Transverse colon (tissue), 4 donors: ENCODE measurements around the gene LCP2. TPM values are rescaled to one million over a fixed set of nuclear protein-coding genes. Genes with fewer than 3 reads are reported as not detected.
"Not testable (repeated sequence)": the region's sequence is repeated elsewhere in the genome, so short reads cannot be mapped to it uniquely, and the experiment has no call there.

Experiments
- DNase-seq: peaks from one replicate; pipeline ENCODE4 v3.0.0-alpha.2; 2019
- H3K27ac ChIP-seq, 4 donors: fragments of 200-600 bp; sonication (generic); 2 replicates each; pipeline ENCODE4 v1.5.1; 2016 to 2018; ENCODE audit warnings: inconsistent platforms in 4 of 4
- H3K27me3 ChIP-seq: fragments of 200-600 bp; sonication (generic); 2 replicates; pipeline ENCODE4 v1.5.1; 2017; ENCODE audit warnings: inconsistent platforms
- H3K36me3 ChIP-seq, 4 donors: fragments of 200-600 bp; sonication (generic); 2 replicates each; pipeline ENCODE4 v1.5.1; 2017 to 2019; ENCODE audit warnings: inconsistent platforms in 4 of 4
- H3K4me1 ChIP-seq, 4 donors: fragments of 200-600 bp; sonication (generic); 2 replicates each; pipeline ENCODE4 v1.5.1; 2017 to 2020; ENCODE audit warnings: inconsistent platforms in 4 of 4
- H3K4me3 ChIP-seq, 4 donors: fragments of 200-600 bp; sonication (generic); 1 replicate in 1 of 4; 2 replicates in 3 of 4; pipeline versions ENCODE4 v1.5.1 to v1.6.1; 2017 to 2019; ENCODE audit warnings: inconsistent platforms in 4 of 4
- H3K9me3 ChIP-seq, 2 donors: fragments of 200-600 bp; sonication (generic); 2 replicates each; pipeline ENCODE4 v1.5.1; 2017 to 2019; ENCODE audit warnings: inconsistent platforms in 2 of 2
- EP300 ChIP-seq: sonication (generic); formaldehyde crosslinking; IDR thresholded peaks from one replicate; pipeline ENCODE4 v1.6.1; 2017; ENCODE audit warnings: antibody characterized with exemption, low read depth
- POLR2A ChIP-seq: fragments of 450-650 bp; IDR thresholded peaks from one replicate; pipeline ENCODE4 v1.6.1; 2016; ENCODE audit warnings: antibody characterized with exemption, mild to moderate bottlenecking, moderate library complexity
- POLR2AphosphoS5 ChIP-seq, 3 donors: sonication (generic); formaldehyde crosslinking; IDR thresholded peaks; one replicate each; pipeline ENCODE4 v1.6.1; 2016; ENCODE audit warnings: antibody characterized with exemption in 3 of 3
- WGBS, 2 donors: methylation state at CpG; one replicate each; pipeline ENCODE4 v1.1.5; 2018; ENCODE audit warnings: low coverage in 1 of 2; 5-methylcytosine and 5-hydroxymethylcytosine counted together
- in situ Hi-C, 4 donors: fragments of 200-750 bp; cut with MboI; loops; one replicate each; pipeline versions ENCODE4 v1.15.0 to v1.15.1; 2017; ENCODE audit warnings: low sequenced_read_pairs in 3 of 4, low pct_ligation_motif_present in 1 of 4, low pct_unique_long_range_greater_than_20kb in 1 of 4
- intact Hi-C: fragments of 100-400 bp; cut with DNase I; formaldehyde crosslinking; loops from one replicate; pipeline ENCODE4 v1.15.1; 2023; ENCODE audit warnings: low total_unique reads
- total RNA-seq, 4 donors: library from RNA; depleted of rRNA; stranded (reverse); fragments of >200 nt; gene quantifications; one replicate each; pipeline ENCODE4 v1.1.0, GENCODE V29; 2016
- TF ChIP-seq, protein P1 (sequence below), 5 experiments: fragments of 200-600 bp in 3 of 5; fragments of 450-650 bp in 2 of 5; sonication (generic) in 3 of 5; IDR thresholded peaks; 1 replicate in 2 of 5; 2 replicates in 3 of 5; pipeline ENCODE4 v1.5.1; 2016 to 2017; ENCODE audit warnings: antibody characterized with exemption in 5 of 5, inconsistent platforms in 3 of 5, mild to moderate bottlenecking in 2 of 5, moderate library complexity in 1 of 5

Gene LCP2
- total RNA-seq, 4 donors from 2014 or later: 2.6 to 33.0 (median 23.3) TPM

DNA sequence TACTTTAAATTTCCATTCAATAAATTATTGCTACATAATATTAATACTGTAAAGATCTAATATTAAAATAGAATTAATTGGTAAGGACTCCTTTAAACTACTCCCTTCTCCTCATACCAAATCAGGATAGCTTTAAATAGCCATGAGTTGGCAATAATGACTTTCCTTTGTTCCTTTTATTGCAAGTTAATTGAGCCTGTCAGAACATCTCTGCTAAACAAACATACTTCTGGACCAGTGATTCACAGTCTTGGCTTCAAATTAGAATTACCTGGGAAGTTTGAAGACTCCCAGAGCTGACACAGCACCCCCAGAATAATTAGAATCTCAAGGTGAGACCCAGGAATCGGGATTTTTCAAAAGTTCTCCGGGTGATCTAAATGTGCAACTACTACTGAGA is 46.1 kb downstream of the LCP2 start:
- in situ Hi-C loops (loop anchor here in 2 of 4 donors (25.0 kb wide), 1 partner anchor 161 kb away; no protein-coding TSS in a partner anchor), intact Hi-C loops (no loop called here)
- no peaks in the 10 kb centered on the region for H3K9me3 ChIP-seq
- TF ChIP-seq POLR2A (no peak), POLR2AphosphoS5 (IDR thresholded peaks at IDR 0.05) (no peak)
- TF ChIP-seq, protein P1, sequence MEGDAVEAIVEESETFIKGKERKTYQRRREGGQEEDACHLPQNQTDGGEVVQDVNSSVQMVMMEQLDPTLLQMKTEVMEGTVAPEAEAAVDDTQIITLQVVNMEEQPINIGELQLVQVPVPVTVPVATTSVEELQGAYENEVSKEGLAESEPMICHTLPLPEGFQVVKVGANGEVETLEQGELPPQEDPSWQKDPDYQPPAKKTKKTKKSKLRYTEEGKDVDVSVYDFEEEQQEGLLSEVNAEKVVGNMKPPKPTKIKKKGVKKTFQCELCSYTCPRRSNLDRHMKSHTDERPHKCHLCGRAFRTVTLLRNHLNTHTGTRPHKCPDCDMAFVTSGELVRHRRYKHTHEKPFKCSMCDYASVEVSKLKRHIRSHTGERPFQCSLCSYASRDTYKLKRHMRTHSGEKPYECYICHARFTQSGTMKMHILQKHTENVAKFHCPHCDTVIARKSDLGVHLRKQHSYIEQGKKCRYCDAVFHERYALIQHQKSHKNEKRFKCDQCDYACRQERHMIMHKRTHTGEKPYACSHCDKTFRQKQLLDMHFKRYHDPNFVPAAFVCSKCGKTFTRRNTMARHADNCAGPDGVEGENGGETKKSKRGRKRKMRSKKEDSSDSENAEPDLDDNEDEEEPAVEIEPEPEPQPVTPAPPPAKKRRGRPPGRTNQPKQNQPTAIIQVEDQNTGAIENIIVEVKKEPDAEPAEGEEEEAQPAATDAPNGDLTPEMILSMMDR (IDR thresholded peaks at IDR 0.05): no peak
- peaks cover 0 to 7% (median 0%) of the 10 kb centered on the region in 4 donors for H3K4me1 ChIP-seq
- H3K27me3 ChIP-seq: no peaks in the 10 kb centered on the region
- WGBS, 2 donors: 67% methylated on average over 2 of the region's 2 CpGs; no CpG with 5 or more reads in 1 of the 2 donors
- no peak for DNase-seq
- no peak overlapping the region for H3K27ac ChIP-seq
- peaks cover 0 to 4% (median 0%) of the 10 kb centered on the region in 4 donors for H3K36me3 ChIP-seq
- no peak overlapping the region for H3K4me3 ChIP-seq

DNA sequence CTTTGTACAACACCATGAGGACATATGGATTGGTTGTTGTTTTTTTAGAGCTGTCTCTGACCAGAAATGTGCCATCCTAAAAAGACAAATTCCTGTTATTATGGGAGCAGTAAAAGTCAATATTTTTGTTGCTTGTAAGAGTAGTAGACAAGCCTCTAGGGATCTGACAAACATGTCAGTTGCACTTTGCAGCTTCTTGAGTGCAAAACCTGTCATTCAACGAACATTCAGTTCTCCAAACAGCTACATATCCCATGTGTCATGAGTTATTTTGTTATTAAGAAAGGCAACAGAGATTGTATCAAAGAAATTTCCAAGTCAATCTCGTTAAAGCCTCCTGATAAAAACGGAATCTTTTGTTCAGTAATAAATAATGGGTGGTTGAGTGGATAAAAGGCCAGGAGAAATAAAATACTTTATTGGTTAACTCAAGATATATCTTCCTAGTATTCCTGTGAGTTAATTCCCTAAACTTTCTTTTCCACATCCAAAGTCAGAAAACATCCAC is 46.7 kb downstream of the LCP2 start:
- Histone ChIP-seq H3K36me3 (peaks cover 0 to 4% (median 0%) of the 10 kb centered on the region in 4 donors), H3K27me3 (no peaks in the 10 kb centered on the region), H3K4me1 (peaks cover 0 to 7% (median 0%) of the 10 kb centered on the region in 4 donors), H3K9me3 (no peaks in the 10 kb centered on the region), H3K27ac (no peak overlapping the region), H3K4me3 (no peak overlapping the region)
- DNase-seq: no peak
- TF ChIP-seq POLR2A (no peak), POLR2AphosphoS5 (IDR thresholded peaks at IDR 0.05) (no peak), EP300 (no peak)
- TF ChIP-seq, protein P1 (IDR thresholded peaks at IDR 0.05): no peak
- in situ Hi-C loops: loop anchor here in 2 of 4 donors (25.0 kb wide), 1 partner anchor 161 kb away; no protein-coding TSS in a partner anchor
- 53 to 58% methylated on average over 3 of the region's 3 CpGs for WGBS, 2 donors
- intact Hi-C loops: no loop called here

DNA sequence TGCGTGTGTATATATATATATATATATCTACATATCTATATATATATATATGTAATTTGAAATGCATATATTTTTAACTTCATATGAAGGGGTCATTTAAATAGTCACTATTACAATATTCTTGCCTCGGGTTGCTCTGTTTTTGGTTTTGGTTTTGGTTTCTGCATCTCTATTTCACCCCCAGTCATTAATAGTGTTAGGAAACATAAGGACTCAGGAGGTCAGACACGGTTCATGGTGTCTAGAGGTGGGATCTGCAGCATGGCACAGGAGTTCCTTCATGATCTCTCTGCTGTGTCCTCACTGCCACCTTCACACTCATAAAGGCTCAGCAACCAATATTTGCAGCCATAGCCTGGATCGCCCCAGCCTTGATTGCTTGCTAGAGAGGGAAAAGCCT is 48.2 kb downstream of the LCP2 start:
- Histone ChIP-seq H3K9me3 (no peaks in the 10 kb centered on the region), H3K27me3 (no peaks in the 10 kb centered on the region), H3K4me1 (peaks cover 0 to 7% (median 0%) of the 10 kb centered on the region in 4 donors), H3K36me3 (peaks cover 0 to 4% (median 0%) of the 10 kb centered on the region in 4 donors), H3K4me3 (no peak overlapping the region), H3K27ac (no peak overlapping the region)
- in situ Hi-C loops: loop anchor here in 1 of 4 donors (25.0 kb wide), 1 partner anchor 363 kb away; no protein-coding TSS in a partner anchor
- TF ChIP-seq, protein P1 (IDR thresholded peaks at IDR 0.05): no peak
- no peak for TF ChIP-seq EP300
- no peak for TF ChIP-seq POLR2AphosphoS5 (IDR thresholded peaks at IDR 0.05)
- TF ChIP-seq POLR2A: no peak
- 63 to 65% methylated on average over 3 to 4 of the region's 4 CpGs for WGBS, 2 donors
- DNase-seq: no peak
- intact Hi-C loops: no loop called here

DNA sequence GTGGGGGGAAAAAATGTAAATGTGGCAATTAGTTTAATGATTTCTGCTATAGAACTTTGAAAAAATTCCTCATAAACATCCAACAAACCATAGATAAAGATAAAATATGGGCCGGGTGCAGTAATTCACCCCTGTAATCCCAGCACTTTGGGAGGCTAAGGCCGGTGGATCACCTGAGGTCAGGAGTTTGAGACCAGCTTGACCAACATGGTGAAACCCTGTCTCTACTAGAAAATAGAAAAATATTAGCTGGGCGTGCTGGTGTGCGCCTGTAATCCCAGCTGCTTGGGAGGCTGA is 48.7 kb downstream of the LCP2 start:
- intact Hi-C loops, H3K9me3 ChIP-seq, H3K36me3 ChIP-seq, H3K27me3 ChIP-seq, DNase-seq, H3K4me3 ChIP-seq, H3K4me1 ChIP-seq, H3K27ac ChIP-seq: not testable (repeated sequence)
- 77% methylated on average over 4 of the region's 4 CpGs; no CpG with 5 or more reads in 1 of the 2 donors for WGBS, 2 donors
- in situ Hi-C loops: loop anchor here in 1 of 4 donors (25.0 kb wide), 1 partner anchor 363 kb away; no protein-coding TSS in a partner anchor
